Stimulated activated CD4-positive, alpha-beta T cell treated with anti-CD3 and anti-CD28 coated beads, Interleukin-4, amount 100 ng/mL, for 24 hours (primary cell): ENCODE measurements around the gene DIS3L2.
"Not testable (repeated sequence)": the region's sequence is repeated elsewhere in the genome, so short reads cannot be mapped to it uniquely, and the experiment has no call there.

Source experiments
- DNase-seq: peaks from one replicate; pipeline ENCODE4 v3.0.0-alpha.2; 2020

Gene DIS3L2

GRCh38 chr2:232018181-232018580 lies 56.7 kb downstream of the DIS3L2 start:
- DNase-seq, result no peak

- no peak for DNase-seq
Observed at GRCh38 chr2:232022718-232023117, 61.2 kb downstream of the DIS3L2 start.

- DNase-seq, result no peak
Observed at GRCh38 chr2:232023426-232023825, 61.9 kb downstream of the DIS3L2 start.

GRCh38 chr2:232024457-232024856 lies 62.9 kb downstream of the DIS3L2 start:
- DNase-seq, result no peak

GRCh38 chr2:232026910-232027309 lies 65.4 kb downstream of the DIS3L2 start:
- no peak for DNase-seq

GRCh38 chr2:232027530-232027929 lies 66.0 kb downstream of the DIS3L2 start:
- DNase-seq, result no peak

GRCh38 chr2:232028071-232028470 lies 66.6 kb downstream of the DIS3L2 start:
- DNase-seq, result no peak

GRCh38 chr2:232028631-232029030 lies 67.1 kb downstream of the DIS3L2 start:
- no peak for DNase-seq

GRCh38 chr2:232029346-232029745 lies 67.8 kb downstream of the DIS3L2 start:
- DNase-seq, result no peak

GRCh38 chr2:232030229-232030628 lies 68.7 kb downstream of the DIS3L2 start:
- no peak for DNase-seq

- DNase-seq, result not testable (repeated sequence)
Observed at GRCh38 chr2:232035292-232035691, 73.8 kb downstream of the DIS3L2 start.

GRCh38 chr2:232036876-232037275 lies 75.4 kb downstream of the DIS3L2 start:
- DNase-seq, result not testable (repeated sequence)

GRCh38 chr2:232038251-232038880 lies 76.9 kb downstream of the DIS3L2 start:
- DNase-seq, result no peak

GRCh38 chr2:232038881-232039485 lies 77.5 kb downstream of the DIS3L2 start:
- no peak for DNase-seq

- DNase-seq, result no peak
Observed at GRCh38 chr2:232042911-232043574, 81.5 kb downstream of the DIS3L2 start.

GRCh38 chr2:232043966-232044365 lies 82.5 kb downstream of the DIS3L2 start:
- DNase-seq, result no peak

GRCh38 chr2:232049350-232049749 lies 87.8 kb downstream of the DIS3L2 start:
- DNase-seq, result no peak

- no peak for DNase-seq
Observed at GRCh38 chr2:232052591-232052990, 91.1 kb downstream of the DIS3L2 start.

- DNase-seq, result no peak
Observed at GRCh38 chr2:232053777-232054176, 92.3 kb downstream of the DIS3L2 start.

GRCh38 chr2:232058063-232058877 lies 96.8 kb downstream of the DIS3L2 start:
- DNase-seq, result peak; percentile 4

GRCh38 chr2:232058931-232059330 lies 97.4 kb downstream of the DIS3L2 start:
- DNase-seq, result no peak

- no peak for DNase-seq
Observed at GRCh38 chr2:232061265-232061664, 99.8 kb downstream of the DIS3L2 start.

- no peak for DNase-seq
Observed at GRCh38 chr2:232073026-232073425, 111.5 kb downstream of the DIS3L2 start.
